ENCODE measurements around the gene CBR3.

Gene CBR3

GRCh38 chr21:36124395-36124794 lies 10.5 kb upstream of the CBR3 start:
- no peak overlapping the region for H3K27ac Mint-ChIP-seq
- H3K27me3 Mint-ChIP-seq (ENCODE audit: low read depth, poor library complexity) = peaks cover 16% of the 10 kb centered on the region
- H3K4me1 Mint-ChIP-seq = peaks cover 14% of the 10 kb centered on the region
- DNase-seq = no peak
- no peak overlapping the region for H3K4me3 Mint-ChIP-seq
- no peaks in the 10 kb centered on the region for H3K9me3 Mint-ChIP-seq
- H3K36me3 Mint-ChIP-seq (ENCODE audit: low read depth) = no peaks in the 10 kb centered on the region
- TF ChIP-seq, protein P1, sequence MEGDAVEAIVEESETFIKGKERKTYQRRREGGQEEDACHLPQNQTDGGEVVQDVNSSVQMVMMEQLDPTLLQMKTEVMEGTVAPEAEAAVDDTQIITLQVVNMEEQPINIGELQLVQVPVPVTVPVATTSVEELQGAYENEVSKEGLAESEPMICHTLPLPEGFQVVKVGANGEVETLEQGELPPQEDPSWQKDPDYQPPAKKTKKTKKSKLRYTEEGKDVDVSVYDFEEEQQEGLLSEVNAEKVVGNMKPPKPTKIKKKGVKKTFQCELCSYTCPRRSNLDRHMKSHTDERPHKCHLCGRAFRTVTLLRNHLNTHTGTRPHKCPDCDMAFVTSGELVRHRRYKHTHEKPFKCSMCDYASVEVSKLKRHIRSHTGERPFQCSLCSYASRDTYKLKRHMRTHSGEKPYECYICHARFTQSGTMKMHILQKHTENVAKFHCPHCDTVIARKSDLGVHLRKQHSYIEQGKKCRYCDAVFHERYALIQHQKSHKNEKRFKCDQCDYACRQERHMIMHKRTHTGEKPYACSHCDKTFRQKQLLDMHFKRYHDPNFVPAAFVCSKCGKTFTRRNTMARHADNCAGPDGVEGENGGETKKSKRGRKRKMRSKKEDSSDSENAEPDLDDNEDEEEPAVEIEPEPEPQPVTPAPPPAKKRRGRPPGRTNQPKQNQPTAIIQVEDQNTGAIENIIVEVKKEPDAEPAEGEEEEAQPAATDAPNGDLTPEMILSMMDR (IDR thresholded peaks at IDR 0.05) = no peak

GRCh38 chr21:36125512-36126207 lies 9.2 kb upstream of the CBR3 start:
- Mint-ChIP-seq H3K9me3 (no peaks in the 10 kb centered on the region), H3K4me1 (peaks cover 13% of the 10 kb centered on the region), H3K27me3 (ENCODE audit: low read depth, poor library complexity) (peaks cover 21% of the 10 kb centered on the region), H3K36me3 (ENCODE audit: low read depth) (no peaks in the 10 kb centered on the region), H3K27ac (no peak overlapping the region), H3K4me3 (no peak overlapping the region)
- TF ChIP-seq, protein P1 (IDR thresholded peaks at IDR 0.05) = peak; percentile 95
- peak; percentile 63 for DNase-seq

DNA sequence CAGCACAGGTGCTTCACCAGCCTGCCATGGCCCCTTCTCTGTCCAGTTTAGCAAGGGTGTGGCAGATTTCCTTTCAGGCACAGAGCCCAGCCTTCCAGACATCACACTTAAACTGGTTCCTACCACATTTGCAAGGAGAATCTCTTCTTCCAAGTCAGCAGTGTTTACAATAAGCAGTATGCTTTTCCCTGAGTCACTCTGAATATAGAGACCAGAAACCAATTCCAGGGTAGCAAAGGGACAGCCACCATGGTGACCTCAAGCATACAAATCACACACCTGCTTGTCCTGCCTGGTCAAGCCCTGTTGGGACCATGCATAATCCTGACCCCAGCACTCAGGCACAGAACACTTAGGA lies 8.7 kb upstream of the CBR3 start:
- no peaks in the 10 kb centered on the region for H3K9me3 Mint-ChIP-seq
- no peak for DNase-seq
- no peaks in the 10 kb centered on the region for H3K36me3 Mint-ChIP-seq (ENCODE audit: low read depth)
- no peak overlapping the region for H3K27ac Mint-ChIP-seq
- H3K4me1 Mint-ChIP-seq = peaks cover 15% of the 10 kb centered on the region
- TF ChIP-seq, protein P1 (IDR thresholded peaks at IDR 0.05) = no peak
- H3K27me3 Mint-ChIP-seq (ENCODE audit: low read depth, poor library complexity) = peaks cover 26% of the 10 kb centered on the region
- no peak overlapping the region for H3K4me3 Mint-ChIP-seq

DNA sequence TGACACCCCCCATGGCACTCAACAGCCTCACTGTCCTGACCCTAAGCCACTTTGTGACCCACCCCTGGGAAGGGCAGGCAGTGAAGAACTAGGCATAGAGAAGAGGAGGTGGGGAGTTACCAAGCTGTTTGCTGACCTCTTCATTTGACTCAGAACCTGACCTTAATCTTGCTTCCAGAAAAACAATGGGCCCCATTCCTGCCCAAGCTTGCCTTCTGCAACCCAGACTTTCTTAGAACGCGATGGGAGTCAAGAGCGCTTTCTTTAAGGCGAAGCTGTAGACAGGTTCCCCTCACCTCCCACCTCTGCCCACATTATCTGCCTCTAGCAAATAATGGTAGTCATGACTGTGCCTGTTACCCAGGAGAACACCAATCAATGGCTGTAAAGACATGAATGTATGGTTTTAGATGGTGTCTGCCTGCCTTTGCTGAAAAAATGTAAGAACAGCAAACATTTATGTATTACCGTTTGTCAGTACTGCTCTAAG lies 8.2 kb upstream of the CBR3 start:
- no peak for DNase-seq
- Mint-ChIP-seq H3K27ac (no peak overlapping the region), H3K27me3 (ENCODE audit: low read depth, poor library complexity) (peaks cover 26% of the 10 kb centered on the region), H3K4me1 (peaks cover 15% of the 10 kb centered on the region), H3K9me3 (no peaks in the 10 kb centered on the region), H3K4me3 (no peak overlapping the region), H3K36me3 (ENCODE audit: low read depth) (no peaks in the 10 kb centered on the region)
- TF ChIP-seq, protein P1 (IDR thresholded peaks at IDR 0.05) = no peak

DNA sequence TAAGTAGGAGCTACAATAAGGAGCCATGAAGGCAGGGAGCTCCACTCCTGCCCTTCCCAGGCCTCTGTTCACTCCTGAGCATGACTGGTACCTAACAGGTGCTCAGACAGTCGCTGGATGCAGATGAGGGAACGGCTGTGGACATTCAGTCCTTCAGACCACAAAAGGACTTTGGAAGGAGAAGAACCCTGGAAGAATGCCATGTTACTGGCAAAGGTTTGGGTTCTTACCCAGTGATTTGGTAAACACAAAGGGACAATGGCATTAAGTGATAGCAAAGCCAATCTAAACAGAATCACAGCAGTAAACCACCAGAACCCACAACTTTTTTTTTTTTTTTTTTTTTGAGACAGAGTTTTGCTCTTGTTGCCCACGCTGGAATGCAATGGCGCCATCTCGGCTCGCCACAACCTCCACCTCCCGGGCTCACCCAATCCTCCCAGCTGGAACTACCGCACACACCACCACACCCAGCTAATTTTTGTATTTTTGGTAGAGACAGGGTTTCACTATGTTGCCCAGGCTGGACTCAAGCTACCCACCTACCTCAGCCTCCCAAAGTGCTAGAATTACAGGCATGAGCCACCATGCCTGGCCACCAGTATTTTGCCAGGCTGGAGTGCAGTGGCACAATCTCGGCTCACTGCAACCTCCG lies 7.5 kb upstream of the CBR3 start:
- Mint-ChIP-seq H3K27ac (no peak overlapping the region), H3K4me1 (peaks cover 9% of the 10 kb centered on the region), H3K9me3 (no peaks in the 10 kb centered on the region), H3K4me3 (no peak overlapping the region), H3K36me3 (ENCODE audit: low read depth) (no peaks in the 10 kb centered on the region), H3K27me3 (ENCODE audit: low read depth, poor library complexity) (peaks cover 32% of the 10 kb centered on the region)
- TF ChIP-seq, protein P1 (IDR thresholded peaks at IDR 0.05) = no peak
- no peak for DNase-seq

DNA sequence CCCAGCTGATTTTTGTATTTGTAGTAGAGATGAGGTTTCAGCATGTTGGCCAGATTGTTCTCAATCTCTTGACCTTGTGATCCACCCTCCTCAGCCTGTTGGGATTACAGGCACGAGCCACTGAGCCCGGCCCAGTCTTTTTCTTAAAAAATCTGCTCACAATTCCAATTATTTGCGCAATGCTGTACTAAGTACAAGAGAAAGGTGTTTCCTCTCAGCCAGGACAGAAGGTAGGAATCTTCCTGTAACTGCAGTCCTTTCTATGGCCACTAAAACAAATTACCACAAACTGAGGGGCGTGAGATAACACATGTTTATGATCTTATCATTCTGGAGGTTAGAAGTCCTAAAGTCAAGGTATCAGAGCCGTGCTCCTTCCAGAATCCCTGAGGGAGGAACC lies 6.9 kb upstream of the CBR3 start:
- H3K9me3 Mint-ChIP-seq = no peaks in the 10 kb centered on the region
- H3K4me3 Mint-ChIP-seq = no peak overlapping the region
- TF ChIP-seq, protein P1 (IDR thresholded peaks at IDR 0.05) = no peak
- H3K36me3 Mint-ChIP-seq (ENCODE audit: low read depth) = no peaks in the 10 kb centered on the region
- H3K4me1 Mint-ChIP-seq = peaks cover 7% of the 10 kb centered on the region
- DNase-seq = no peak
- no peak overlapping the region for H3K27ac Mint-ChIP-seq
- H3K27me3 Mint-ChIP-seq (ENCODE audit: low read depth, poor library complexity) = peaks cover 38% of the 10 kb centered on the region
